Gastrocnemius medialis (tissue), 4 donors: ENCODE data around the gene PRKD2. TPM values are rescaled to one million over a fixed set of nuclear protein-coding genes. Genes with fewer than 3 reads are reported as not detected.

Experiments
- ATAC-seq, 2 donors: fragments of 150-250 bp; one replicate each; pipeline ENCODE4 v1.9.1; 2016
- DNase-seq, 2 donors: peaks; one replicate each; pipeline ENCODE4 v3.0.0-alpha.2; 2019
- H3K27ac ChIP-seq, 4 donors: fragments of 200-600 bp; sonication (generic); 1 replicate in 1 of 4; 2 replicates in 3 of 4; pipeline ENCODE4 v1.5.1; 2016 to 2018; ENCODE audit warnings: mild to moderate bottlenecking in 2 of 4, moderate library complexity in 1 of 4
- H3K27me3 ChIP-seq, 3 donors: fragments of 200-600 bp; sonication (generic) in 2 of 3; 1 replicate in 1 of 3; 2 replicates in 2 of 3; pipeline versions ENCODE4 v1.5.1 to v1.6.0; 2016 to 2019; ENCODE audit warnings: mild to moderate bottlenecking in 1 of 3, moderate library complexity in 1 of 3
- H3K36me3 ChIP-seq, 2 donors: fragments of 200-600 bp; sonication (generic) in 1 of 2; one replicate each; pipeline ENCODE4 v1.5.1; 2017 to 2018
- H3K4me1 ChIP-seq, 2 donors: fragments of 200-600 bp; sonication (generic) in 1 of 2; one replicate each; pipeline ENCODE4 v1.5.1; 2016 to 2017; ENCODE audit warnings: mild to moderate bottlenecking in 2 of 2
- H3K4me3 ChIP-seq, 4 donors: fragments of 200-600 bp; sonication (generic) in 3 of 4; 1 replicate in 1 of 4; 2 replicates in 3 of 4; pipeline ENCODE4 v1.5.1; 2016 to 2019; ENCODE audit warnings: mild to moderate bottlenecking in 2 of 4
- H3K9me3 ChIP-seq, 3 donors: fragments of 200-600 bp; sonication (generic) in 2 of 3; 1 replicate in 1 of 3; 2 replicates in 2 of 3; pipeline ENCODE4 v1.5.1; 2016 to 2019
- CTCF ChIP-seq, 5 experiments: fragments of 450-650 bp in 3 of 5; fragments of 200-600 bp in 2 of 5; sonication (generic) in 2 of 5; IDR thresholded peaks in 4 of 5; conservative IDR thresholded peaks in 1 of 5; 1 replicate in 4 of 5; 2 replicates in 1 of 5; pipeline ENCODE4 v1.5.1; 2016 to 2019; ENCODE audit warnings: antibody characterized with exemption in 5 of 5, mild to moderate bottlenecking in 3 of 5, moderate library complexity in 3 of 5
- POLR2A ChIP-seq, 2 donors: fragments of 450-650 bp; IDR thresholded peaks; one replicate each; pipeline ENCODE4 v1.6.1; 2017; ENCODE audit warnings: antibody characterized with exemption in 2 of 2, mild to moderate bottlenecking in 2 of 2, moderate library complexity in 2 of 2
- in situ Hi-C, 4 donors: fragments of 200-750 bp; cut with MboI; loops; one replicate each; pipeline versions ENCODE4 v1.15.0 to v1.8.0; 2017; ENCODE audit warnings: low sequenced_read_pairs in 4 of 4
- intact Hi-C: fragments of 100-400 bp; cut with DNase I; formaldehyde crosslinking; loops from one replicate; pipeline ENCODE4 v1.15.1; 2023; ENCODE audit warnings: low total_unique reads
- total RNA-seq, 4 donors: library from RNA; depleted of rRNA; stranded (reverse); fragments of >200 nt; gene quantifications; one replicate each; pipeline versions ENCODE4 v1.1.0 to v1.2.3, GENCODE V29; 2016

PRKD2 gene
- total RNA-seq, 4 donors from 2014 or later, result 4.2 to 7.2 (median 6.1) TPM

DNA sequence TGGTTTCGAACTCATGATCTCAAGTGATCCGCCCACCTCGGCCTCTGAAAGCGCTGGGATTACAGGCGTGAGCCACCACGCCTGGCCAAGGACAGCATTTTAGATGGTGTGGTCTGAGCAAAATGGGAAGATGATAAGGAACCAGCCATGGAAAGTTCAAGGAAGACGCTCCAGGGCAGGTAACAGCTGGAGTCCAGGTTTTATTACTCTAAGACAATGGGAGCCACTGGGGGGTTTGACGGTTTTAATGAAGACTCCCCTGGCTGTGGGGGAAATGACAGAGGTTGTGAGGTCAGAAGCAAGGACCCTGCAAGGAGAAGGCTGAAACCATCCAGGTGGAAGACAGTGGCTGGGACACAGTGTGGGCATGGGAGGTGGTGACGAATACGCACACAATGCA lies 20.9 kb downstream of the PRKD2 start:
- no peak for ATAC-seq
- Histone ChIP-seq H3K4me3 (no peak overlapping the region), H3K27me3 (no peaks in the 10 kb centered on the region), H3K27ac (no peak overlapping the region), H3K36me3 (peaks cover 0 to 72% of the 10 kb centered on the region in 2 donors), H3K9me3 (no peaks in the 10 kb centered on the region), H3K4me1 (no peaks in the 10 kb centered on the region)
- TF ChIP-seq POLR2A (IDR thresholded peaks at IDR 0.05) (no peak), CTCF (IDR thresholded peaks at IDR 0.05 in 4 of 5, conservative IDR thresholded peaks at IDR 0.05 in 1 of 5) (no peak)
- intact Hi-C loops, result no loop called here
- DNase-seq, result no peak
- in situ Hi-C loops, result no loop called here

- TF ChIP-seq POLR2A (IDR thresholded peaks at IDR 0.05) (no peak), CTCF (IDR thresholded peaks at IDR 0.05 in 4 of 5, conservative IDR thresholded peaks at IDR 0.05 in 1 of 5) (no peak)
- ATAC-seq (no peak), DNase-seq (no peak)
- no peaks in the 10 kb centered on the region for H3K4me1 ChIP-seq
- intact Hi-C loops, result no loop called here
- no peaks in the 10 kb centered on the region for H3K9me3 ChIP-seq
- H3K27me3 ChIP-seq, result no peaks in the 10 kb centered on the region
- in situ Hi-C loops, result no loop called here
- H3K27ac ChIP-seq, result no peak overlapping the region
- H3K4me3 ChIP-seq, result no peak overlapping the region
- peaks cover 0 to 74% of the 10 kb centered on the region in 2 donors for H3K36me3 ChIP-seq
Observed at GRCh38 chr19:46693760-46694159, 23.2 kb downstream of the PRKD2 start.

DNA sequence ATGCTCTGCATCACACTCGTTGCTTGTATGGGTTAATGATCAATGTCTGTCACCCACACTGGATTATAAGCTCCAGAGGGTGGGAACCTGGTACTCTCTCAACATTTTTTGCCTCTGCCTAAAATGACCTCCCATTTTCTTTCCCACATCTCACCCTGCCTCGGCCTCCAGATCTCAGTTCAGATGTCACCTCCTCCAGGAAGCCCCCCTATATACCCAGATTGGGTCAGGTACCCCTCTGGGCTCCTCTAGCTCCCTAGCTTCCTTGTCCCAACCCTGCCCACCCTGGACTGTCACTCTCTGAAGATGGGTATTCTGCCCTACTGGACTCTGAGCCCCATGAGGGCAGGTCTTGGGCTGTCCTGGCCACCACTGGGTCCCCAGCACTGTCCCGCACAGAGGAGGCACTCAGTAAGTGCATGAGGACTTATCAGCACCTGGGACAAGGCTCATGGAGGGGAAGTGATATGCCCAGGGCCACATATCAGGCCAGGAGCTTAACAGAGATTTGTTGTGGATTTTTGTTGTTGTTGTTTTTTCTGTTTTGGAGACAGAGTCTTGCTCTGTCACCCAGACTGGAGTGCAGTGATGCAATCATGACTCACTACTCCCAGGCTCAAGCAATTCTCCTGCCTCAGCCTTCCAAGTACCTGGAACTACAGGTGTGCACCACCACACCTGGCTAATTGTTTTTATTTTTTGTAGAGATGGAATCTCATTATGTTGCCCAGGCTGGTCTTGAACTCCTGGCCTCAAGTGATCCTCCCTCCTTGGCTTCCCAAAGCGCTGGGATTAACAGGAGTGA lies 23.8 kb downstream of the PRKD2 start:
- in situ Hi-C loops, result no loop called here
- ATAC-seq, result no peak
- H3K36me3 ChIP-seq, result peaks cover 0 to 75% of the 10 kb centered on the region in 2 donors

GRCh38 chr19:46691948-46692347 lies 25.0 kb downstream of the PRKD2 start:
- TF ChIP-seq CTCF (IDR thresholded peaks at IDR 0.05 in 4 of 5, conservative IDR thresholded peaks at IDR 0.05 in 1 of 5) (no peak), POLR2A (IDR thresholded peaks at IDR 0.05) (no peak)
- Histone ChIP-seq H3K4me3 (no peak overlapping the region), H3K27ac (no peak overlapping the region), H3K4me1 (no peaks in the 10 kb centered on the region), H3K27me3 (no peaks in the 10 kb centered on the region), H3K36me3 (peaks cover 0 to 86% of the 10 kb centered on the region in 2 donors), H3K9me3 (no peaks in the 10 kb centered on the region)
- intact Hi-C loops, result no loop called here
- no peak for DNase-seq
- in situ Hi-C loops, result no loop called here
- no peak for ATAC-seq

More for the DNA sequence above, 23.8 kb downstream of the PRKD2 start:
- Histone ChIP-seq H3K4me3 (no peak overlapping the region), H3K9me3 (no peaks in the 10 kb centered on the region), H3K27ac (no peak overlapping the region), H3K4me1 (no peaks in the 10 kb centered on the region), H3K27me3 (no peaks in the 10 kb centered on the region)
- TF ChIP-seq CTCF (IDR thresholded peaks at IDR 0.05 in 4 of 5, conservative IDR thresholded peaks at IDR 0.05 in 1 of 5) (no peak), POLR2A (IDR thresholded peaks at IDR 0.05) (no peak)
- DNase-seq, result no peak
- intact Hi-C loops, result no loop called here
